Ectodermal cell (in vitro differentiated cells): ENCODE measurements around the gene USP24.

Experiments
- H3K27ac ChIP-seq: 2 replicates; pipeline ENCODE4 v1.7.0; 2013; ENCODE audit warnings: mild to moderate bottlenecking, low read depth, low read length; ENCODE audit not compliant: insufficient read depth, poor library complexity, severe bottlenecking
- H3K27me3 ChIP-seq: 2 replicates; pipeline ENCODE4 v1.7.0; 2013; ENCODE audit warnings: mild to moderate bottlenecking, low read length; ENCODE audit not compliant: insufficient read depth, control insufficient read depth, poor library complexity, severe bottlenecking
- H3K36me3 ChIP-seq: one replicate; pipeline ENCODE4 v1.7.0; 2013; ENCODE audit warnings: low read length; ENCODE audit not compliant: control insufficient read depth, insufficient read depth
- H3K4me1 ChIP-seq: one replicate; pipeline ENCODE4 v1.7.0; 2013; ENCODE audit warnings: low read length; ENCODE audit not compliant: control insufficient read depth, insufficient read depth
- H3K4me3 ChIP-seq: 2 replicates; pipeline ENCODE4 v1.7.0; 2013; ENCODE audit warnings: low read depth, low read length, control low read depth; ENCODE audit not compliant: insufficient read depth
- H3K9me3 ChIP-seq: 2 replicates; pipeline ENCODE4 v1.7.0; 2013; ENCODE audit warnings: mild to moderate bottlenecking, low read length, moderate library complexity; ENCODE audit not compliant: control insufficient read depth
- WGBS, 2 experiments: methylation state at CpG; one replicate each; pipeline ENCODE4 v1.1.7; 2013; ENCODE audit warnings: missing lambda C conversion rate in 2 of 2; 5-methylcytosine and 5-hydroxymethylcytosine counted together

USP24 gene

GRCh38 chr1:55213885-55214211, 1.3 kb downstream of the USP24 start:
- Histone ChIP-seq H3K27me3 (peaks cover 10% of the 10 kb centered on the region), H3K4me3 (peak overlapping the region; percentile 86), H3K9me3 (no peaks in the 10 kb centered on the region), H3K4me1 (peaks cover 19% of the 10 kb centered on the region), H3K27ac (no peak overlapping the region), H3K36me3 (no peaks in the 10 kb centered on the region)
- WGBS, 2 experiments, result 2% methylated on average over 7 of the region's 7 CpGs

DNA sequence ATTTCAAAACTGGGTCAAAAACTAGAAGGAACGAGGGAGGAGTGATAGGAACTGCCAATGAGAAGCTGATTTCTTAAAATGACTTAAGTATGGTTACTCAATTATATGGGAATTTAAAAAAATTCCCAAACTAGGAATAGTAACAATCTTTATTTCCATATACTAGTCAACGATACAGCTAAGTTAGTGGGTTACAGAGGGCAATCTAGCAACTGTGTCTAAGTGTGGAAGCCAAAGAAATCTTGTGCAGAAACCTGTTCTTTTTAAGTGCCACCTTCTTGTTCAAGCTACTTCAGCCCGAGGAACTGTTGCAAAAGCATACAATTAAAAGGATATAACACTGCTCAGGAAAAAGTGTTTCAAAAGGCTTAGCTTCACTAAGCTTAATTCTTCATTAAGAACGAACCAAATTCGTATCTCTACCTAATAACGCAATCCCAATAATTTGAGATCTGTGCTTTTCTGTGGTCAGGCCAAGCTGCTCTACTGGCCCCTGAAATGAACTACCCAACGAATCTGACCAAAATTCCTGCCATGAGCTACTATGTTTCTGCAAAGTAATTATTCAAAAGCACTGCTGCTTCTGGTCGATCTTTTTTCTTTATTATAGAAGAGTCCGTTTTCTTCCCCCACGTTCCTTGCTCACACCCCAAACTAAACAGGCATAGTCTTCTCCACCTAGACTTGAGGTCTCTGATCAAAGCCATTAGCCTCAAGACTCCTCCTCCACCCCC, 1.8 kb downstream of the USP24 start:
- 33 to 35% methylated on average over 10 of the region's 10 CpGs for WGBS, 2 experiments

GRCh38 chr1:55212349-55213150, 2.6 kb downstream of the USP24 start:
- H3K9me3 ChIP-seq, result no peaks in the 10 kb centered on the region
- H3K27ac ChIP-seq, result no peak overlapping the region
- H3K4me1 ChIP-seq, result peaks cover 19% of the 10 kb centered on the region
- H3K27me3 ChIP-seq, result peaks cover 10% of the 10 kb centered on the region
- H3K36me3 ChIP-seq, result no peaks in the 10 kb centered on the region
- peak overlapping the region; percentile 86 for H3K4me3 ChIP-seq
- 58 to 68% methylated on average over 9 to 11 of the region's 11 CpGs for WGBS, 2 experiments

More for the DNA sequence above, 1.8 kb downstream of the USP24 start:
- peaks cover 19% of the 10 kb centered on the region for H3K4me1 ChIP-seq
- no peaks in the 10 kb centered on the region for H3K9me3 ChIP-seq
- H3K36me3 ChIP-seq, result no peaks in the 10 kb centered on the region
- peaks cover 10% of the 10 kb centered on the region for H3K27me3 ChIP-seq
- peak overlapping the region; percentile 86 for H3K4me3 ChIP-seq
- no peak overlapping the region for H3K27ac ChIP-seq

DNA sequence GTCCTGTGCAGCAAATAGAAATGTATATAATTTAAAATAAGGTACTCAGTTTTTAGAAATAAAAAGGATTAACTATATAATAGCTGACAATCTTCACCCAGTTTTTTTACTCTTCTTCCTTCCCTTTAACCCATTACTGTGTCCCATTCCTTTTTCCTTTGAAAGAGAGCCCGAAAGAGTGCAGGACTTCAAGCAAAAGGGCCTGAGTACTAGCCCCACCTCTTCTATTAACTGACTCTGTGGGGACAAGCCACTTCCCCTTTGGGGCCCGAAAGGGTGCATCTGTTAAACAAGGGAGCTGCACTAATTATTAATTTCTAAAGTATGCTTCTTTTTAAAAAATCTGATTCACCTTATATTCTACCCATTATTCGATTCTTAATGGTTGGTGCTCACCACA, 3.3 kb downstream of the USP24 start:
- Histone ChIP-seq H3K4me1 (peaks cover 19% of the 10 kb centered on the region), H3K4me3 (no peak overlapping the region), H3K9me3 (no peaks in the 10 kb centered on the region), H3K27me3 (peaks cover 8% of the 10 kb centered on the region), H3K27ac (no peak overlapping the region), H3K36me3 (no peaks in the 10 kb centered on the region)
- 66 to 68% methylated on average over 2 to 3 of the region's 3 CpGs for WGBS, 2 experiments

DNA sequence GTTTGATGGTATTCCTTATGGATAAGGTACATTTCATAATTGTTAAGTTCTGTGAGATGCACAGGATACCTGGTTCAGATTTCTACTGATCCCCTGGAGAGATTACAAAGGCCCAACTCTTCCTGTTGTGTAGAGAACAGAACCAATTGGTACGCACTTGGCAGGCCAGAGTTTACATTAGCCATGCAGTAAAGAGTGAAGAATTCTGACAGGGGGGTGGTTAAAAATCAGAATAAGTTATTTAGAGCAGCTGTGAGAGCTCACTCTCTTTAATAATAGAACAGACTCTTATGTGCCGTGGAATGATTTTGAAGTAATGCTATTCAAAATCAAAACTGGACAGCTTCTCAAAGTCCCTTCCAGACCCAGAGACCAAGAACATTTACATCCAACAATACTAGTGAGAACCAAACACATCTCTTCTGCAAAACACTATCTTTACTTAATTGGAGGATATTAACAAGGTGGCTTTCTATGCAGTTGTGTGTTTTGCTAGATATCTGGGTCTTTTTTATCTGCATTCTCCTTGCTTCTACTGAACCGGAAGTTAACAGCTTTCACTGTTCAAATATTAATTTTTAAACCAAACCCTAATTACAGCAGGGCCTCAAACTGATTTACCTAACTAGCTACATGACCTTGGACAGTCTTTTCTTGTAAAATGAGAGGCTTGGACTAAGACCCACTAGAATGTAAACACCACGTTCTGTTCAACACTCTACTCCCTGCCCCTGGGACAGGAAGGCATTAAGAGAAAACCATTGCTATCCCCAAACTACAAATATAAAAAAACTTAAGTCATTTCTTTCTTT, 4.0 kb downstream of the USP24 start:
- no peaks in the 10 kb centered on the region for H3K36me3 ChIP-seq
- H3K4me3 ChIP-seq, result no peak overlapping the region
- H3K9me3 ChIP-seq, result no peaks in the 10 kb centered on the region
- no peak overlapping the region for H3K27ac ChIP-seq
- WGBS, 2 experiments, result 86 to 92% methylated on average over 4 of the region's 4 CpGs
- H3K27me3 ChIP-seq, result peaks cover 1% of the 10 kb centered on the region
- peaks cover 17% of the 10 kb centered on the region for H3K4me1 ChIP-seq

- Histone ChIP-seq H3K9me3 (no peaks in the 10 kb centered on the region), H3K27me3 (no peaks in the 10 kb centered on the region), H3K4me1 (peaks cover 17% of the 10 kb centered on the region), H3K27ac (no peak overlapping the region), H3K4me3 (no peak overlapping the region), H3K36me3 (no peaks in the 10 kb centered on the region)
- WGBS, 2 experiments, result 69 to 72% methylated on average over 2 of the region's 2 CpGs
These were observed 5.9 kb downstream of the USP24 start for GRCh38 chr1:55209247-55209646.

DNA sequence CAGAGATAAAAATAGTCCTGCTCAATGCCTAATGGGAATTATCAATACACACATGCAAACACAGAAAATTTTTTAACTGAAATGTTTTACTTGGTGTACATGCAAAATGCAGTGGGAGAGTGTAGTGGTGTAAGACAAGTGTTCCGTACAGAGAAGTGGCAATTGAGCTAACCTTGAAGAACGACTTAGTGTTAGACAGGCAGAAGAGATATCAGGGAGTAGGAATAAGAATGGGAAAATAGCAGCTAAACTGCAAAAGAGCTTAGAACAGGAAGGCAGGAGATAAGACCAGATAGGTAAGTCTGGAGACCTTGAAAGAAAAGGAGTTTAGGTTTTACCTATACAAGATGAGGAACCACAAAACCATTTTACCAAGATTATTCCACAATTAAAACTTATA, 9.0 kb downstream of the USP24 start:
- no peak overlapping the region for H3K4me3 ChIP-seq
- peaks cover 3% of the 10 kb centered on the region for H3K4me1 ChIP-seq
- 90 to 94% methylated on average over 2 of the region's 2 CpGs for WGBS, 2 experiments
- no peaks in the 10 kb centered on the region for H3K27me3 ChIP-seq
- H3K27ac ChIP-seq, result no peak overlapping the region
- no peaks in the 10 kb centered on the region for H3K9me3 ChIP-seq
- H3K36me3 ChIP-seq, result no peaks in the 10 kb centered on the region

GRCh38 chr1:55204997-55205396, 10.2 kb downstream of the USP24 start:
- WGBS, 2 experiments, result 80 to 100% methylated on average over 1 of the region's 1 CpG
- Histone ChIP-seq H3K27ac (no peak overlapping the region), H3K36me3 (no peaks in the 10 kb centered on the region), H3K4me1 (peaks cover 3% of the 10 kb centered on the region), H3K4me3 (no peak overlapping the region), H3K9me3 (no peaks in the 10 kb centered on the region), H3K27me3 (no peaks in the 10 kb centered on the region)

DNA sequence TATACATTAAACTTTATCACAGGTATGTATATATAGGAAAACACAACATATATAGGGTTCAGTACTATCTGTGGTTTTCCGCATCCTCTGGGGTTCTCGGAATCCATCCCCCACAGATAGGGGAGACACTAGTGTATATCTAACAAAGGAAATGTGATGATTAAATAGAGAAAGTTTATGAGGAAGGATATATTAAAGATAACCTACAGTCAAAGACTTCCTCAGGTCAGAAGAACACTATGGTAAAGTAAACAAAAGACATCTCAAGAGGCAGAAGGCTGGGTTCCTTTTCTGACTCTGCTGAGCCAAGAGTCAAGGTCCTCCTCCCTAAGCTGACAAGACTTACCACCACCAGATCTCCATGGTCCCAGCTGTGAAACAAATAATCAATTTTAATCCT, 12.1 kb downstream of the USP24 start:
- H3K27ac ChIP-seq, result no peak overlapping the region
- no peaks in the 10 kb centered on the region for H3K27me3 ChIP-seq
- H3K36me3 ChIP-seq, result no peaks in the 10 kb centered on the region
- 100% methylated on average over 2 of the region's 2 CpGs; no CpG with 5 or more reads in 1 of the 2 experiments for WGBS, 2 experiments
- H3K4me1 ChIP-seq, result peaks cover 3% of the 10 kb centered on the region
- no peak overlapping the region for H3K4me3 ChIP-seq
- H3K9me3 ChIP-seq, result no peaks in the 10 kb centered on the region

- Histone ChIP-seq H3K27ac (no peak overlapping the region), H3K9me3 (no peaks in the 10 kb centered on the region), H3K4me3 (no peak overlapping the region), H3K4me1 (peaks cover 3% of the 10 kb centered on the region), H3K27me3 (no peaks in the 10 kb centered on the region), H3K36me3 (no peaks in the 10 kb centered on the region)
- 90 to 95% methylated on average over 2 of the region's 2 CpGs for WGBS, 2 experiments
These were observed 14.5 kb downstream of the USP24 start for GRCh38 chr1:55200667-55201066.
